LNCAP (cell line): ENCODE measurements around the gene TAS2R40.

Source experiments
- CTCF ChIP-seq: fragments of 450-650 bp; IDR thresholded peaks from 2 replicates; pipeline ENCODE4 v1.5.1; 2017; ENCODE audit warnings: mild to moderate bottlenecking

TAS2R40 gene

GRCh38 chr7:143243614-143244013 is 21.8 kb downstream of the TAS2R40 start:
- no peak for TF ChIP-seq CTCF

- TF ChIP-seq CTCF: no peak
Measured at GRCh38 chr7:143244321-143244720, 22.5 kb downstream of the TAS2R40 start.

GRCh38 chr7:143245123-143245522 is 23.3 kb downstream of the TAS2R40 start:
- no peak for TF ChIP-seq CTCF

- TF ChIP-seq CTCF: no peak
Measured at GRCh38 chr7:143247372-143247771, 25.5 kb downstream of the TAS2R40 start.

GRCh38 chr7:143248761-143249354 is 27.0 kb downstream of the TAS2R40 start:
- TF ChIP-seq CTCF: no peak

- TF ChIP-seq CTCF: no peak
Measured at GRCh38 chr7:143250199-143250598, 28.4 kb downstream of the TAS2R40 start.

GRCh38 chr7:143250822-143251221 is 29.0 kb downstream of the TAS2R40 start:
- no peak for TF ChIP-seq CTCF

GRCh38 chr7:143252006-143252405 is 30.2 kb downstream of the TAS2R40 start:
- no peak for TF ChIP-seq CTCF
